GM19463 (cell line): ENCODE results near the gene NWD2.

ENCODE experiments used
- ATAC-seq: cut with Tn5 transposase; IDR thresholded peaks from one replicate; pipeline ENCODE4 v1.9.1; 2021; ENCODE audit warnings: mild to moderate bottlenecking, moderate library complexity; ENCODE audit not compliant: unreplicated experiment

The NWD2 gene

GRCh38 chr4:37436546-37436945, 192.0 kb downstream of the NWD2 start:
- no peak for ATAC-seq

- ATAC-seq: no peak
Measured at GRCh38 chr4:37437163-37437562, 192.6 kb downstream of the NWD2 start.

- ATAC-seq: no peak
Measured at GRCh38 chr4:37438564-37439279, 194.2 kb downstream of the NWD2 start.

GRCh38 chr4:37439809-37440474, 195.4 kb downstream of the NWD2 start:
- ATAC-seq: no peak

- ATAC-seq: no peak
Measured at GRCh38 chr4:37440501-37440900, 196.0 kb downstream of the NWD2 start.

- ATAC-seq: no peak
Measured at GRCh38 chr4:37441231-37442061, 196.9 kb downstream of the NWD2 start.

- no peak for ATAC-seq
Measured at GRCh38 chr4:37442062-37442323, 197.4 kb downstream of the NWD2 start.

- ATAC-seq: no peak
Measured at GRCh38 chr4:37443137-37443536, 198.6 kb downstream of the NWD2 start.

GRCh38 chr4:37445023-37445422, 200.5 kb downstream of the NWD2 start:
- ATAC-seq: no peak

- no peak for ATAC-seq
Measured at GRCh38 chr4:37446016-37446415, 201.5 kb downstream of the NWD2 start.

- ATAC-seq: no peak
Measured at GRCh38 chr4:37447886-37448285, 203.3 kb downstream of the NWD2 start.

GRCh38 chr4:37450309-37450708, 205.8 kb downstream of the NWD2 start:
- no peak for ATAC-seq

- no peak for ATAC-seq
Measured at GRCh38 chr4:37450911-37451310, 206.4 kb downstream of the NWD2 start.

GRCh38 chr4:37451656-37452055, 207.1 kb downstream of the NWD2 start:
- no peak for ATAC-seq

- ATAC-seq: peak; percentile 55
Measured at GRCh38 chr4:37452952-37453280, 208.4 kb downstream of the NWD2 start.

- peak; percentile 87 for ATAC-seq
Measured at GRCh38 chr4:37453281-37453998, 208.9 kb downstream of the NWD2 start.

- ATAC-seq: no peak
Measured at GRCh38 chr4:37453999-37454800, 209.7 kb downstream of the NWD2 start.

- no peak for ATAC-seq
Measured at GRCh38 chr4:37455301-37456131, 211.0 kb downstream of the NWD2 start.

GRCh38 chr4:37461801-37462200, 217.3 kb downstream of the NWD2 start:
- ATAC-seq: no peak
